ENCODE results near the gene TCF7L1.

DNA sequence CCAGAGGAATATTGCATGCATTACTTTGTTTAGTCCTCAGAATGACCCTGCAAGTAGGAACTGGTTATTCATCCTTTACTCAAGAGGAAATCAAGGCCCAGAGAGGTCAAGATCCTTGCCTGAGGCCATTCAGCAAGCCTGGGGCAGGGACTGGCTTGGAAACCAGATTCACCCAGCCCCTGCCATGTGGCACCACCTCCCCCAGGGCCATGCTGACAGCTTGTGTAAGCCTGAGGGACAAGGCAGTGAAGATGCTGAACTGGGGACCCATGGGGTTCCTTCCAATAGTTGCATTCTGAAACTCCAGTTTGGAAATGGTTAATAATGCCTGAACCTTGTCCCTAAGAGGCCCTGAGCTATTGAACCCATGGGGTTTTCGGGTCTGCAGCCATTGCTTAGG lies 24.2 kb downstream of the TCF7L1 start:
- TF ChIP-seq, protein P1, sequence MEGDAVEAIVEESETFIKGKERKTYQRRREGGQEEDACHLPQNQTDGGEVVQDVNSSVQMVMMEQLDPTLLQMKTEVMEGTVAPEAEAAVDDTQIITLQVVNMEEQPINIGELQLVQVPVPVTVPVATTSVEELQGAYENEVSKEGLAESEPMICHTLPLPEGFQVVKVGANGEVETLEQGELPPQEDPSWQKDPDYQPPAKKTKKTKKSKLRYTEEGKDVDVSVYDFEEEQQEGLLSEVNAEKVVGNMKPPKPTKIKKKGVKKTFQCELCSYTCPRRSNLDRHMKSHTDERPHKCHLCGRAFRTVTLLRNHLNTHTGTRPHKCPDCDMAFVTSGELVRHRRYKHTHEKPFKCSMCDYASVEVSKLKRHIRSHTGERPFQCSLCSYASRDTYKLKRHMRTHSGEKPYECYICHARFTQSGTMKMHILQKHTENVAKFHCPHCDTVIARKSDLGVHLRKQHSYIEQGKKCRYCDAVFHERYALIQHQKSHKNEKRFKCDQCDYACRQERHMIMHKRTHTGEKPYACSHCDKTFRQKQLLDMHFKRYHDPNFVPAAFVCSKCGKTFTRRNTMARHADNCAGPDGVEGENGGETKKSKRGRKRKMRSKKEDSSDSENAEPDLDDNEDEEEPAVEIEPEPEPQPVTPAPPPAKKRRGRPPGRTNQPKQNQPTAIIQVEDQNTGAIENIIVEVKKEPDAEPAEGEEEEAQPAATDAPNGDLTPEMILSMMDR (IDR thresholded peaks at IDR 0.05) = no peak
- TF ChIP-seq POLR2A (IDR thresholded peaks at IDR 0.05) = no peak

Data from uterus (tissue), 2 donors.